ENCODE data around the gene STK10. TPM values are rescaled to one million over a fixed set of nuclear protein-coding genes. Genes with fewer than 3 reads are reported as not detected.

The STK10 gene
- total and polyA plus RNA-seq, 9 of the 15 experiments (the other 6 are each of a cell fraction or from before 2014, with no cell fraction given) = 0.30 to 6.7 (median 2.4) TPM

GRCh38 chr5:172177176-172177575 is 10.8 kb downstream of the STK10 start:
- Histone ChIP-seq H3K9me1 (ENCODE audit: control insufficient read depth, insufficient read depth, low read length) (no peaks in the 10 kb centered on the region), H3K9ac (ENCODE audit: insufficient read depth in 1 of 2, low read depth in 2 of 2, low read length in 2 of 2) (no peak overlapping the region), H4K20me1 (replicated peaks; ENCODE audit: control insufficient read depth, insufficient read depth, low read length) (no peaks in the 10 kb centered on the region), H3K27me3 (ENCODE audit: control insufficient read depth in 2 of 2, insufficient read depth in 2 of 2, low read length in 2 of 2) (no peaks in the 10 kb centered on the region), H3K36me3 (ENCODE audit: control insufficient read depth, insufficient read depth, low read length) (no peaks in the 10 kb centered on the region), H3K27ac (ENCODE audit: extremely low read depth, low read depth, low read length) (no peak overlapping the region), H2AFZ (ENCODE audit: low read depth, low read length) (no peak overlapping the region), H3K4me1 (replicated peaks in 1 of 2; ENCODE audit: control insufficient read depth in 2 of 2, insufficient read depth in 2 of 2, low read length in 2 of 2) (peaks cover 6 to 25% of the 10 kb centered on the region in 2 experiments; a peak in 4 of 5 replicates), H3K9me3 (replicated peaks; ENCODE audit: control insufficient read depth, insufficient read depth, low read depth, low read length) (0 out of 2 replicates have a peak, but pooled peaks cover 2% of the 10 kb centered on the region), H3K79me2 (ENCODE audit: control insufficient read depth, insufficient read depth, low read length) (no peaks in the 10 kb centered on the region), H3K4me2 (ENCODE audit: insufficient read depth, low read length) (no peak overlapping the region), H3K4me3 (no peak overlapping the region)
- in situ Hi-C loops (cut with MboI) = no loop called here
- POLR2A ChIA-PET = interaction anchor here (0.5 to 0.7 kb wide), 2 partner anchors 13 to 49 kb away, joined by 3 read pairs; no protein-coding TSS in a partner anchor
- no TSS peak for BruUV-seq (replicated peaks)
- intact Hi-C loops (cut with micrococcal nuclease) = no loop called here
- CTCF ChIA-PET (ENCODE audit: low intra/inter-chr PET ratio) = no interaction called here
- WGBS (ENCODE audit: insufficient coverage, low coverage, missing lambda C conversion rate) = 53% methylated on average over 7 of the region's 7 CpGs
- ATAC-seq (no peak), FAIRE-seq (no peak), DNase-seq (ENCODE audit: extremely low read depth in 1 of 4, low spot score in 3 of 4) (no peak)
- TF ChIP-seq ATF7 (IDR thresholded peaks at IDR 0.05) (no peak), TRIM24 (IDR thresholded peaks at IDR 0.05) (no peak), MIER1 (IDR thresholded peaks at IDR 0.05; ENCODE audit: low read depth) (no peak), MEF2A (IDR thresholded peaks at IDR 0.05; ENCODE audit: control insufficient read depth, low read depth, low read length) (no peak), POLR2H (tag; IDR thresholded peaks at IDR 0.05; ENCODE audit: low read depth) (no peak), CHCHD3 (CRISPR knock-in tag; IDR thresholded peaks at IDR 0.05) (no peak), BRF1 (IDR thresholded peaks at IDR 0.05; ENCODE audit: borderline replicate concordance, extremely low read depth, insufficient read length) (no peak), OTX1 (CRISPR knock-in tag; IDR thresholded peaks at IDR 0.05) (no peak), CXXC5 (CRISPR knock-in tag; IDR thresholded peaks at IDR 0.05) (no peak), KDM2B (CRISPR knock-in tag; IDR thresholded peaks at IDR 0.05) (no peak), NFE2L1 (tag; IDR thresholded peaks at IDR 0.05; ENCODE audit: borderline replicate concordance, low read depth) (no peak), ZNF785 (CRISPR knock-in tag; IDR thresholded peaks at IDR 0.05) (no peak)
